HepG2 (cell line): ENCODE data around the gene PGK1. TPM values are rescaled to one million over a fixed set of nuclear protein-coding genes. Genes with fewer than 3 reads are reported as not detected.

ENCODE experiments used
- ATAC-seq: fragments of 200-7000 bp; cut with Tn5 transposase; 3 replicates; pipeline ENCODE4 v1.9.1; 2020; ENCODE audit warnings: mild to moderate bottlenecking, moderate library complexity
- BruUV-seq: library from RNA; stranded (reverse); fragments of 400-500 nt; replicated peaks from 2 replicates; lab custom pipeline; 2021; lab: Mats Ljungman, UMichigan
- CTCF ChIA-PET: fragments of 300-600 bp; formaldehyde crosslinking; extraction: SDS; loops from one replicate; lab custom pipeline; 2021; ENCODE audit warnings: low total read pairs, inconsistent platforms, low intra/inter-chr PET ratio; lab: Yijun Ruan, JAX
- POLR2A ChIA-PET: fragments of 350-600 bp; sonication (Branson Sonifier 250); formaldehyde crosslinking; loops from one replicate; lab custom pipeline; 2020; ENCODE audit warnings: antibody characterized with exemption, inconsistent platforms; lab: Yijun Ruan, JAX
- DNase-seq: peaks from one replicate; pipeline ENCODE4 v3.0.0-alpha.2; 2015; ENCODE audit warnings: low spot score
- FAIRE-seq: peaks from 3 replicates; lab custom pipeline; 2011; peaks lifted over from hg19 to GRCh38; lab: Jason Lieb, UNC
- H2AFZ ChIP-seq: one replicate; pipeline ENCODE4 v1.6.1; 2011; ENCODE audit warnings: low read length, inconsistent platforms
- H3K27ac ChIP-seq: fragments of 300-600 bp; 3 replicates; pipeline ENCODE4 v1.8.0; 2011; ENCODE audit warnings: mixed run types, mild to moderate bottlenecking, mixed read lengths, low read length, inconsistent platforms; ENCODE audit not compliant: insufficient read depth; ENCODE audit errors: extremely low read length
- H3K27me3 ChIP-seq, 2 experiments: fragments of 200-600 bp in 1 of 2; 2 replicates in 1 of 2; 3 replicates in 1 of 2; pipeline versions ENCODE4 v1.6.0 to v1.8.0; 2011; ENCODE audit warnings: low read length in 2 of 2, mild to moderate bottlenecking in 2 of 2, moderate library complexity in 2 of 2, inconsistent platforms in 1 of 2; ENCODE audit not compliant: insufficient read depth in 2 of 2, control insufficient read depth in 1 of 2
- H3K36me3 ChIP-seq, 2 experiments: fragments of 200-600 bp in 1 of 2; replicated peaks in 1 of 2; 2 replicates in 1 of 2; 3 replicates in 1 of 2; pipeline versions ENCODE4 v1.5.1 to v1.8.0; 2011; ENCODE audit warnings: low read length in 2 of 2, inconsistent platforms in 1 of 2; ENCODE audit not compliant: insufficient read depth in 2 of 2, control insufficient read depth in 1 of 2
- H3K4me1 ChIP-seq: 2 replicates; pipeline ENCODE4 v1.5.1; 2012; ENCODE audit warnings: low read length, inconsistent platforms; ENCODE audit not compliant: insufficient read depth
- H3K4me2 ChIP-seq: 2 replicates; pipeline ENCODE4 v1.6.0; 2011; ENCODE audit warnings: low read depth, low read length, inconsistent platforms
- H3K4me3 ChIP-seq, 3 experiments: fragments of 200-600 bp in 1 of 3; sonication (generic), shearing (Covaris generic) in 1 of 3; replicated peaks in 1 of 3; 2 replicates each; pipeline ENCODE4 v1.5.1; 2011 to 2016; ENCODE audit warnings: low read length in 3 of 3, inconsistent platforms in 2 of 3, low read depth in 2 of 3, mild to moderate bottlenecking in 2 of 3, control low read depth in 1 of 3, mixed read lengths in 1 of 3; ENCODE audit not compliant: insufficient read depth in 1 of 3
- H3K79me2 ChIP-seq: one replicate; pipeline ENCODE4 v1.6.1; 2011; ENCODE audit warnings: low read length, inconsistent platforms; ENCODE audit not compliant: insufficient read depth
- H3K9ac ChIP-seq: 2 replicates; pipeline ENCODE4 v1.6.0; 2011; ENCODE audit warnings: mild to moderate bottlenecking, low read depth, low read length, inconsistent platforms; ENCODE audit not compliant: insufficient read depth
- H3K9me3 ChIP-seq: 2 replicates; pipeline ENCODE4 v1.5.1; 2012; ENCODE audit warnings: mild to moderate bottlenecking, low read length
- H4K20me1 ChIP-seq: 2 replicates; pipeline ENCODE4 v1.6.0; 2011; ENCODE audit warnings: inconsistent platforms, mild to moderate bottlenecking, low read length, moderate library complexity; ENCODE audit not compliant: insufficient read depth
- ATF1 ChIP-seq: IDR thresholded peaks from 2 replicates; pipeline ENCODE4 v1.6.1; 2016; ENCODE audit warnings: mild to moderate bottlenecking, control low read depth
- BRCA1 ChIP-seq: sonication (generic); formaldehyde crosslinking; IDR thresholded peaks from 2 replicates; pipeline ENCODE4 v1.4.0; 2020; ENCODE audit warnings: missing genetic modification reagents
- CERS6 ChIP-seq: sonication (generic); formaldehyde crosslinking; IDR thresholded peaks from 2 replicates; pipeline ENCODE4 v1.5.0; 2020; ENCODE audit warnings: missing genetic modification reagents
- JUN ChIP-seq: sonication (generic); formaldehyde crosslinking; IDR thresholded peaks from 2 replicates; pipeline ENCODE4 v1.4.0; 2020; ENCODE audit warnings: mild to moderate bottlenecking, missing genetic modification reagents
- NFYB ChIP-seq: sonication (generic); formaldehyde crosslinking; IDR thresholded peaks from 2 replicates; pipeline ENCODE4 v1.4.0; 2020; ENCODE audit warnings: missing genetic modification reagents
- NFYC ChIP-seq: IDR thresholded peaks from 2 replicates; pipeline ENCODE4 v1.6.1; 2016; ENCODE audit warnings: missing genetic modification reagents, missing compliant biosample characterization
- RARA ChIP-seq: IDR thresholded peaks from 2 replicates; pipeline ENCODE4 v1.6.1; 2016; ENCODE audit warnings: missing genetic modification reagents, missing compliant biosample characterization
- RCOR2 ChIP-seq: IDR thresholded peaks from 2 replicates; pipeline ENCODE4 v1.6.1; 2016; ENCODE audit warnings: missing biosample characterization, missing genetic modification reagents
- ZHX1 ChIP-seq: sonication (generic); formaldehyde crosslinking; IDR thresholded peaks from 2 replicates; pipeline ENCODE4 v1.8.1; 2022; ENCODE audit warnings: low read depth, mild to moderate bottlenecking, missing genetic modification reagents
- ZMAT5 ChIP-seq: sonication (generic); formaldehyde crosslinking; IDR thresholded peaks from 2 replicates; pipeline ENCODE4 v1.5.0; 2020; ENCODE audit warnings: mild to moderate bottlenecking, low read depth, missing genetic modification reagents, borderline replicate concordance
- ZNF326 ChIP-seq: sonication (generic); formaldehyde crosslinking; IDR thresholded peaks from 2 replicates; pipeline ENCODE4 v1.4.0; 2020; ENCODE audit warnings: missing genetic modification reagents, borderline replicate concordance
- ZNF577 ChIP-seq: sonication (generic); formaldehyde crosslinking; IDR thresholded peaks from 2 replicates; pipeline ENCODE4 v1.4.0; 2020; ENCODE audit warnings: mild to moderate bottlenecking, low read depth, missing genetic modification reagents, borderline replicate concordance
- ZNF776 ChIP-seq: sonication (generic); formaldehyde crosslinking; IDR thresholded peaks from 2 replicates; pipeline ENCODE4 v1.4.0; 2020; ENCODE audit warnings: mild to moderate bottlenecking, missing genetic modification reagents
- WGBS: methylation state at CpG from one replicate; pipeline ENCODE4 v1.1.6; 2017; ENCODE audit warnings: low lambda C conversion rate; 5-methylcytosine and 5-hydroxymethylcytosine counted together
- in situ Hi-C: cut with HindIII; loops from 2 replicates; pipeline ENCODE4 v1.10.0; 2017; ENCODE audit warnings: low pct_unique_long_range_greater_than_20kb; ENCODE audit not compliant: extremely low pct_ligation_motif_present
- intact Hi-C: fragments of 100-400 bp; cut with micrococcal nuclease; formaldehyde crosslinking; loops from one replicate; pipeline ENCODE4 v1.10.0; 2022; ENCODE audit not compliant: unreplicated experiment
- polyA plus RNA-seq, 8 experiments: library from polyadenylated mRNA; depleted of rRNA in 3 of 8; stranded (reverse) in 7 of 8; unstranded in 1 of 8; fragments of >200 nt; fragmentation: Illumina TruSeq in 4 of 8; extraction: Trizol in 4 of 8; gene quantifications; 2 replicates each; pipeline versions ENCODE4 v1.2.1 to v1.2.3, GENCODE V29; 2011 to 2016; ENCODE audit warnings: low read depth in 4 of 8, missing spikeins in 1 of 8, mixed read lengths in 1 of 8; ENCODE audit not compliant: insufficient read depth in 1 of 8
- total RNA-seq, 5 experiments: library from RNA; depleted of rRNA; stranded (reverse); fragments of >200 nt; fragmentation: Illumina TruSeq; extraction: Trizol; gene quantifications; 2 replicates each; pipeline ENCODE4 v1.2.3, GENCODE V29; 2016; ENCODE audit warnings: low read depth in 1 of 5

PGK1 gene
- total and polyA plus RNA-seq, 2 of the 13 experiments (the other 11 are each of a cell fraction or from before 2014, with no cell fraction given) = 325 to 1,274 TPM

DNA sequence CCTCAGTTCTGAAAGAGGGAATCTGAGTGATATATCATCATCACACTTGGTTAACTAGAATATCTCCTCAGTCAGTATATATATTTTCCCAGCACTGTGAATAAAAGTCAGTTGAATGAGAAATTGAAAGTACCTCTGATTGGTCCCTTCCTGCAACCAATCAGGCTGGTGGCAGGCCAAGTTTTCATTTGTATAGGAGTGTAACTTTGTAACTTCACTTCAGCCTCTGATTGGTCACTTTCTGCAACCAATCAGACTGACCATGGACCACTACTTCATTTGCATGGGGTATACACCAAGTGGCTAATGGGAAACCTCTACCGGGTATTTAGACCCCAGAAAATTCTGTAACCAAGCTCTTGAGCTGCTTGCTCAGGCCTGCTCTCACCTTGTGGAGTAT is 2.0 kb upstream of the PGK1 start:
- Histone ChIP-seq H3K79me2 (peaks cover 30% of the 10 kb centered on the region), H3K9me3 (no peaks in the 10 kb centered on the region), H4K20me1 (peaks cover 23% of the 10 kb centered on the region), H3K4me1 (peaks cover 32% of the 10 kb centered on the region), H3K4me3 (peak overlapping the region in 2 of 3 experiments; percentile 7 to 28; a peak in 2 of 6 replicates), H3K9ac (no peak overlapping the region), H3K36me3 (no peaks in the 10 kb centered on the region), H3K27me3 (no peaks in the 10 kb centered on the region; a peak in 1 of 5 replicates), H2AFZ (peak overlapping the region; percentile 27), H3K4me2 (peak overlapping the region; percentile 57), H3K27ac (no peak overlapping the region)
- intact Hi-C loops (loop anchor here (5.0 kb wide), 2 partner anchors 205 to 315 kb away; partner anchors contain the start of genes ATRX, COX7B and MAGT1), in situ Hi-C loops (loop anchor here (25.0 kb wide), 1 partner anchor 190 kb away; the partner anchor contains the start of gene ATP7A)
- CTCF ChIA-PET = no interaction called here
- no peak for FAIRE-seq
- BruUV-seq = no TSS peak
- WGBS = no CpG with 5 or more reads among the region's 1 CpG
- POLR2A ChIA-PET = no interaction called here
- no peak for ATAC-seq
- DNase-seq = no peak
- TF ChIP-seq CERS6 (CRISPR knock-in tag) = no peak
- no peak for TF ChIP-seq JUN
- no peak for TF ChIP-seq ATF1 (CRISPR knock-in tag)
- TF ChIP-seq ZNF776 = no peak
- no peak for TF ChIP-seq ZMAT5 (CRISPR knock-in tag)
- no peak for TF ChIP-seq ZNF326 (CRISPR knock-in tag)
- no peak for TF ChIP-seq RARA
- no peak for TF ChIP-seq ZHX1 (CRISPR knock-in tag)
- TF ChIP-seq ZNF577 (CRISPR knock-in tag) = no peak
- TF ChIP-seq RCOR2 = no peak
- peak; percentile 36; the same call in 1 of the 2 replicates for TF ChIP-seq NFYB
- TF ChIP-seq BRCA1 = no peak
- TF ChIP-seq NFYC (CRISPR knock-in tag) = peak; percentile 42; the same call in 1 of the 2 replicates
